ENCODE measurements around the gene BNIP3.

DNA sequence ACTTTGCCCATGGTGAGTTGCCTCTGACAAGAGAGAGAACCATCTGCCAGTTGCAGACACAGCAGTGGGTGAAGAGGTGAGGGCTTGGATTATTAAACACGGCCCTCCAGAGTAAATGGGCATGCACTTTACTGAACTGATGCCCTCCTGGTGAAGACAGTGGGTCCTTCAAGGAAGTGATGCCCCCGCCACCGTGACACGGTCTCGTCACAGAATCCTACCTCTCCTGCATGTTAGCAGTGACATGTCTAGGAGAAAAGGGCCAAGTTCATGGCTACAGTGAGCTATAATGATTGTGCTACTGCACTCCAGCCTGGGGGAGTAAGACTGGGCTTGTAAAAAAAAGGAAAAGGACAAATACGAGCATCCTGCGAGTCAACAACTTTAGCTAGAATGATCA lies 2.4 kb downstream of the BNIP3 start:
- no peak for TF ChIP-seq SMAD1 (CRISPR knock-in tag; IDR thresholded peaks at IDR 0.05; ENCODE audit: borderline replicate concordance, low read depth)
- TF ChIP-seq ZNF205 (CRISPR knock-in tag; IDR thresholded peaks at IDR 0.05): no peak
- no peak for TF ChIP-seq MEIS1 (CRISPR knock-in tag; IDR thresholded peaks at IDR 0.05; ENCODE audit: borderline replicate concordance)
- no peak for TF ChIP-seq FOXM1 (CRISPR knock-in tag; IDR thresholded peaks at IDR 0.05)
- TF ChIP-seq, protein P1, sequence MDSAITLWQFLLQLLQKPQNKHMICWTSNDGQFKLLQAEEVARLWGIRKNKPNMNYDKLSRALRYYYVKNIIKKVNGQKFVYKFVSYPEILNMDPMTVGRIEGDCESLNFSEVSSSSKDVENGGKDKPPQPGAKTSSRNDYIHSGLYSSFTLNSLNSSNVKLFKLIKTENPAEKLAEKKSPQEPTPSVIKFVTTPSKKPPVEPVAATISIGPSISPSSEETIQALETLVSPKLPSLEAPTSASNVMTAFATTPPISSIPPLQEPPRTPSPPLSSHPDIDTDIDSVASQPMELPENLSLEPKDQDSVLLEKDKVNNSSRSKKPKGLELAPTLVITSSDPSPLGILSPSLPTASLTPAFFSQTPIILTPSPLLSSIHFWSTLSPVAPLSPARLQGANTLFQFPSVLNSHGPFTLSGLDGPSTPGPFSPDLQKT (CRISPR knock-in tag; IDR thresholded peaks at IDR 0.05; ENCODE audit: borderline replicate concordance): no peak
- TF ChIP-seq, protein P2, sequence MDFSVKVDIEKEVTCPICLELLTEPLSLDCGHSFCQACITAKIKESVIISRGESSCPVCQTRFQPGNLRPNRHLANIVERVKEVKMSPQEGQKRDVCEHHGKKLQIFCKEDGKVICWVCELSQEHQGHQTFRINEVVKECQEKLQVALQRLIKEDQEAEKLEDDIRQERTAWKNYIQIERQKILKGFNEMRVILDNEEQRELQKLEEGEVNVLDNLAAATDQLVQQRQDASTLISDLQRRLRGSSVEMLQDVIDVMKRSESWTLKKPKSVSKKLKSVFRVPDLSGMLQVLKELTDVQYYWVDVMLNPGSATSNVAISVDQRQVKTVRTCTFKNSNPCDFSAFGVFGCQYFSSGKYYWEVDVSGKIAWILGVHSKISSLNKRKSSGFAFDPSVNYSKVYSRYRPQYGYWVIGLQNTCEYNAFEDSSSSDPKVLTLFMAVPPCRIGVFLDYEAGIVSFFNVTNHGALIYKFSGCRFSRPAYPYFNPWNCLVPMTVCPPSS (IDR thresholded peaks at IDR 0.05): no peak
- no peak for TF ChIP-seq ZSCAN29 (CRISPR knock-in tag; conservative IDR thresholded peaks at IDR 0.05)
- TF ChIP-seq POLR2A (IDR thresholded peaks at IDR 0.05; ENCODE audit: insufficient read depth in 1 of 2, low read depth in 2 of 2, low read length in 2 of 2): no peak
- TF ChIP-seq, protein P3, sequence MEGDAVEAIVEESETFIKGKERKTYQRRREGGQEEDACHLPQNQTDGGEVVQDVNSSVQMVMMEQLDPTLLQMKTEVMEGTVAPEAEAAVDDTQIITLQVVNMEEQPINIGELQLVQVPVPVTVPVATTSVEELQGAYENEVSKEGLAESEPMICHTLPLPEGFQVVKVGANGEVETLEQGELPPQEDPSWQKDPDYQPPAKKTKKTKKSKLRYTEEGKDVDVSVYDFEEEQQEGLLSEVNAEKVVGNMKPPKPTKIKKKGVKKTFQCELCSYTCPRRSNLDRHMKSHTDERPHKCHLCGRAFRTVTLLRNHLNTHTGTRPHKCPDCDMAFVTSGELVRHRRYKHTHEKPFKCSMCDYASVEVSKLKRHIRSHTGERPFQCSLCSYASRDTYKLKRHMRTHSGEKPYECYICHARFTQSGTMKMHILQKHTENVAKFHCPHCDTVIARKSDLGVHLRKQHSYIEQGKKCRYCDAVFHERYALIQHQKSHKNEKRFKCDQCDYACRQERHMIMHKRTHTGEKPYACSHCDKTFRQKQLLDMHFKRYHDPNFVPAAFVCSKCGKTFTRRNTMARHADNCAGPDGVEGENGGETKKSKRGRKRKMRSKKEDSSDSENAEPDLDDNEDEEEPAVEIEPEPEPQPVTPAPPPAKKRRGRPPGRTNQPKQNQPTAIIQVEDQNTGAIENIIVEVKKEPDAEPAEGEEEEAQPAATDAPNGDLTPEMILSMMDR (CRISPR knock-in tag; IDR thresholded peaks at IDR 0.05): no peak

Measured in HepG2 (cell line).